Hippocampal formation (tissue), 2 donors: ENCODE data around the gene PIP4K2A.
A peak's percentile ranks its signal among the peaks of the same experiment; 100 is the strongest.
"Not testable (repeated sequence)": the region's sequence is repeated elsewhere in the genome, so short reads cannot be mapped to it uniquely, and the experiment has no call there.

Source experiments
- DNase-seq, 2 donors: peaks; one replicate each; lab custom pipeline; 2025; lab: John Stamatoyannopoulos, UW

PIP4K2A gene

GRCh38 chr10:22714479-22715289, at the start of gene PIP4K2A:
TSS of gene PIP4K2A (minus strand) at chr10:22714578. CDS start at chr10:22714326, 252 bp downstream.
- DNase-seq, result peak; percentile 54 to 71

- DNase-seq, result peak; percentile 83 to 90
Observed at GRCh38 chr10:22761569-22762220, 47.3 kb upstream of the PIP4K2A start.

GRCh38 chr10:22760025-22760424, 45.6 kb upstream of the PIP4K2A start:
- DNase-seq, result no peak

- DNase-seq, result peak in 1 of 2 donors; percentile 36
Observed at GRCh38 chr10:22758867-22759266, 44.5 kb upstream of the PIP4K2A start.

- DNase-seq, result no peak
Observed at GRCh38 chr10:22754296-22754695, 39.9 kb upstream of the PIP4K2A start.

GRCh38 chr10:22753786-22754185, 39.4 kb upstream of the PIP4K2A start:
- no peak for DNase-seq

- DNase-seq, result no peak
Observed at GRCh38 chr10:22752272-22752889, 38.0 kb upstream of the PIP4K2A start.

GRCh38 chr10:22750131-22750530, 35.8 kb upstream of the PIP4K2A start:
- no peak for DNase-seq

GRCh38 chr10:22744858-22745257, 30.5 kb upstream of the PIP4K2A start:
- not testable (repeated sequence) for DNase-seq

- DNase-seq, result peak in 1 of 2 donors; percentile 34
Observed at GRCh38 chr10:22742678-22743077, 28.3 kb upstream of the PIP4K2A start.

- DNase-seq, result not testable (repeated sequence)
Observed at GRCh38 chr10:22741631-22742030, 27.3 kb upstream of the PIP4K2A start.

- no peak for DNase-seq
Observed at GRCh38 chr10:22740180-22740579, 25.8 kb upstream of the PIP4K2A start.

- DNase-seq, result no peak
Observed at GRCh38 chr10:22737587-22737986, 23.2 kb upstream of the PIP4K2A start.

GRCh38 chr10:22736134-22736533, 21.8 kb upstream of the PIP4K2A start:
- no peak for DNase-seq

- no peak for DNase-seq
Observed at GRCh38 chr10:22733992-22734391, 19.6 kb upstream of the PIP4K2A start.

GRCh38 chr10:22727663-22728062, 13.3 kb upstream of the PIP4K2A start:
- no peak for DNase-seq

GRCh38 chr10:22727112-22727511, 12.7 kb upstream of the PIP4K2A start:
- no peak for DNase-seq

GRCh38 chr10:22724773-22725172, 10.4 kb upstream of the PIP4K2A start:
- no peak for DNase-seq

- no peak for DNase-seq
Observed at GRCh38 chr10:22723783-22724182, 9.4 kb upstream of the PIP4K2A start.

- peak in 1 of 2 donors; percentile 40 for DNase-seq
Observed at GRCh38 chr10:22723343-22723779, 9.0 kb upstream of the PIP4K2A start.

- no peak for DNase-seq
Observed at GRCh38 chr10:22722626-22723169, 8.3 kb upstream of the PIP4K2A start.

- DNase-seq, result no peak
Observed at GRCh38 chr10:22720667-22721066, 6.3 kb upstream of the PIP4K2A start.
